Gastrocnemius medialis (tissue), 4 donors: ENCODE measurements around the gene GJB6.

ENCODE experiments used
- POLR2A ChIP-seq, 2 donors: fragments of 450-650 bp; IDR thresholded peaks; one replicate each; pipeline ENCODE4 v1.6.1; 2017; ENCODE audit warnings: antibody characterized with exemption in 2 of 2, mild to moderate bottlenecking in 2 of 2, moderate library complexity in 2 of 2
- TF ChIP-seq, protein P1 (sequence below), 5 experiments: fragments of 450-650 bp in 3 of 5; fragments of 200-600 bp in 2 of 5; sonication (generic) in 2 of 5; IDR thresholded peaks in 4 of 5; conservative IDR thresholded peaks in 1 of 5; 1 replicate in 4 of 5; 2 replicates in 1 of 5; pipeline ENCODE4 v1.5.1; 2016 to 2019; ENCODE audit warnings: antibody characterized with exemption in 5 of 5, mild to moderate bottlenecking in 3 of 5, moderate library complexity in 3 of 5

DNA sequence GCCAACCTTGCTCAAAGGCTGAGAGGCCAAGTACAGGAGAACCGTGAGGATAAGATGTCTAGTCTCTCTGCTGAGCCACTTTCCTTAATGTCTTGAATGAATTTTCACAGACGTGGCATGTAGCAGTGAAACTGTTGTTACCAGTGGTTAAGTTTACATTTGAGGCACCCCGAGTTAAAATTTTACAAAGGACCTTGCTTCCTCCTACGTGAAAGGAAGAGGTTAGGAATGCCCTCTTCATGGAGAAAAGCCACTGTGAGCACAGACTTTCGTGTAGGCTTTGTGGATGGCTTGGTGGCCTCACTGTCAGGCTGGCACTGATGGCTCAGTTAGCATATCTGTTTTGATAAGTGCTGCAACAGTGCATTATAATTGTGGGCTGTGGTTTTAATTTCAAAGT lies 42.0 kb downstream of the GJB6 start:
- TF ChIP-seq, protein P1, sequence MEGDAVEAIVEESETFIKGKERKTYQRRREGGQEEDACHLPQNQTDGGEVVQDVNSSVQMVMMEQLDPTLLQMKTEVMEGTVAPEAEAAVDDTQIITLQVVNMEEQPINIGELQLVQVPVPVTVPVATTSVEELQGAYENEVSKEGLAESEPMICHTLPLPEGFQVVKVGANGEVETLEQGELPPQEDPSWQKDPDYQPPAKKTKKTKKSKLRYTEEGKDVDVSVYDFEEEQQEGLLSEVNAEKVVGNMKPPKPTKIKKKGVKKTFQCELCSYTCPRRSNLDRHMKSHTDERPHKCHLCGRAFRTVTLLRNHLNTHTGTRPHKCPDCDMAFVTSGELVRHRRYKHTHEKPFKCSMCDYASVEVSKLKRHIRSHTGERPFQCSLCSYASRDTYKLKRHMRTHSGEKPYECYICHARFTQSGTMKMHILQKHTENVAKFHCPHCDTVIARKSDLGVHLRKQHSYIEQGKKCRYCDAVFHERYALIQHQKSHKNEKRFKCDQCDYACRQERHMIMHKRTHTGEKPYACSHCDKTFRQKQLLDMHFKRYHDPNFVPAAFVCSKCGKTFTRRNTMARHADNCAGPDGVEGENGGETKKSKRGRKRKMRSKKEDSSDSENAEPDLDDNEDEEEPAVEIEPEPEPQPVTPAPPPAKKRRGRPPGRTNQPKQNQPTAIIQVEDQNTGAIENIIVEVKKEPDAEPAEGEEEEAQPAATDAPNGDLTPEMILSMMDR (IDR thresholded peaks at IDR 0.05 in 4 of 5, conservative IDR thresholded peaks at IDR 0.05 in 1 of 5) = no peak
- no peak for TF ChIP-seq POLR2A (IDR thresholded peaks at IDR 0.05)
